ENCODE results near the gene PAWR. TPM values are rescaled to one million over a fixed set of nuclear protein-coding genes. Genes with fewer than 3 reads are reported as not detected.

Gene PAWR
- total RNA-seq, 1 experiment from 2014 or later = 106 TPM

DNA sequence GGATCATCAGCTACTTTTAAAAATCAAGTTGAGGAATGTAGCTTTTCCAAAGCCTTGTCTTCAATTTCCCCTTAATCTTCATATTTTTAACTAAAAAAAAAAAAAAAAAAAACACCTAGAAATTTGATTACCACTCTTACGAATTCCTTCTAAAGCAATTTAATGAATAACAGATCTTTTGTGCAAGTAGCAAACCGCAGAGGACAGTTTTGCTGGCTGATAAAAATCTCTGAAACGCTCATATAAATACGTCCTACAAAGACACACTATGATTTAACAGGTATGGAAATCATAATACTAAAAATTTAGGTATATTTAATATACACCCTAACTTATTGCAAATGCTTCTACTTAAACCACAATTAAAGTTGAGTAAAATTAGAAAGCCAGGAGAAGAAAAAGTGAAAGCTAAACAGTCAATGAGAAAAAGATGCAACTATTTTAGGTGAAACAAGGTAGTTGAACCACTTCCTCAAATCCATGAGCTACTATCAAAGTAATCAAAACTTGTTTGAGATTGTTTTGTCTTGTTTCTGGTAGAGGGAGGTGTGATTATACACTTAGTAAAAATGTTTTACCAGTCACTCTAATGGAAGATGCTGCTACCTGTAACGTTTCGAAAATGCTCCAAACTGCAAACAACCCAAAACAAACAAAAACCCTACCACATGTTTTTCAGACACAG lies 2.2 kb downstream of the PAWR start:
- Histone ChIP-seq H3K9ac (ENCODE audit: low read length) (peak overlapping the region; percentile 80), H4K20me1 (ENCODE audit: insufficient read depth) (peaks cover 10% of the 10 kb centered on the region; the same call in 1 of the 2 replicates), H3K9me3 (ENCODE audit: control insufficient read depth in 1 of 2, insufficient read depth in 1 of 2, low read depth in 1 of 2, low read length in 2 of 2) (no peaks in the 10 kb centered on the region), H2AFZ (ENCODE audit: low read depth, low read length, poor library complexity, severe bottlenecking) (no peak overlapping the region), H3K4me1 (ENCODE audit: control insufficient read depth in 1 of 2, insufficient read depth in 2 of 2, low read length in 2 of 2) (peaks cover 29 to 50% of the 10 kb centered on the region in 2 experiments), H3K36me3 (ENCODE audit: control insufficient read depth in 1 of 2, insufficient read depth in 2 of 2, low read length in 2 of 2) (no peaks in the 10 kb centered on the region), H3K27ac (ENCODE audit: low read depth, low read length) (no peak overlapping the region; the same call in 1 of the 2 replicates), H3K27me3 (ENCODE audit: insufficient read depth, low read length) (no peaks in the 10 kb centered on the region), H3K4me2 (ENCODE audit: low read length) (peak overlapping the region; percentile 95), H3K79me2 (ENCODE audit: insufficient read depth, low read length) (peaks cover 66% of the 10 kb centered on the region), H3K9me2 (ENCODE audit: insufficient read depth) (no peaks in the 10 kb centered on the region), H3K4me3 (replicated peaks in 1 of 2; ENCODE audit: low read depth in 1 of 2, low read length in 2 of 2) (peak overlapping the region; percentile 65 to 78)
- CTCF ChIA-PET = no interaction called here
- POLR2A ChIA-PET = no interaction called here
- intact Hi-C loops (cut with micrococcal nuclease) = no loop called here
- DNase-seq (ENCODE audit: low read depth, low spot score) (no peak), ATAC-seq (no peak)
- RAD21 ChIA-PET (ENCODE audit: low non-redundant PET in 1 of 2, low total read pairs in 2 of 2, uncharacterized antibody in 2 of 2, unreplicated experiment in 2 of 2) = no interaction called here
- BruUV-seq (replicated peaks) = TSS peak; percentile 36
- TF ChIP-seq EZH2phosphoT487 (IDR thresholded peaks at IDR 0.05; ENCODE audit: borderline replicate concordance) (no peak), YY1 (IDR thresholded peaks at IDR 0.05; ENCODE audit: extremely low read depth, insufficient replicate concordance, low read depth, low read length) (no peak), JUND (IDR thresholded peaks at IDR 0.05) (no peak), EZH2 (IDR thresholded peaks at IDR 0.05) (no peak), ZNF274 (IDR thresholded peaks at IDR 0.05; ENCODE audit: low read depth, low read length) (no peak), ELF1 (IDR thresholded peaks at IDR 0.05; ENCODE audit: borderline replicate concordance, low read depth) (no peak), FOSL1 (IDR thresholded peaks at IDR 0.05; ENCODE audit: low read depth) (no peak), SRF (IDR thresholded peaks at IDR 0.05; ENCODE audit: low read depth) (no peak), SIN3A (IDR thresholded peaks at IDR 0.05; ENCODE audit: low read depth) (no peak), SP1 (IDR thresholded peaks at IDR 0.05; ENCODE audit: low read depth) (no peak), RAD21 (IDR thresholded peaks at IDR 0.05; ENCODE audit: low read depth) (no peak), POLR2A (IDR thresholded peaks at IDR 0.05; ENCODE audit: borderline replicate concordance, extremely low read depth, insufficient read depth, insufficient read length) (no peak), EGR1 (IDR thresholded peaks at IDR 0.05; ENCODE audit: low read depth) (no peak), ZFX (IDR thresholded peaks at IDR 0.05) (no peak)
- TF ChIP-seq, protein P1, sequence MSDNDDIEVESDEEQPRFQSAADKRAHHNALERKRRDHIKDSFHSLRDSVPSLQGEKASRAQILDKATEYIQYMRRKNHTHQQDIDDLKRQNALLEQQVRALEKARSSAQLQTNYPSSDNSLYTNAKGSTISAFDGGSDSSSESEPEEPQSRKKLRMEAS (IDR thresholded peaks at IDR 0.05) = no peak
- TF ChIP-seq, protein P2, sequence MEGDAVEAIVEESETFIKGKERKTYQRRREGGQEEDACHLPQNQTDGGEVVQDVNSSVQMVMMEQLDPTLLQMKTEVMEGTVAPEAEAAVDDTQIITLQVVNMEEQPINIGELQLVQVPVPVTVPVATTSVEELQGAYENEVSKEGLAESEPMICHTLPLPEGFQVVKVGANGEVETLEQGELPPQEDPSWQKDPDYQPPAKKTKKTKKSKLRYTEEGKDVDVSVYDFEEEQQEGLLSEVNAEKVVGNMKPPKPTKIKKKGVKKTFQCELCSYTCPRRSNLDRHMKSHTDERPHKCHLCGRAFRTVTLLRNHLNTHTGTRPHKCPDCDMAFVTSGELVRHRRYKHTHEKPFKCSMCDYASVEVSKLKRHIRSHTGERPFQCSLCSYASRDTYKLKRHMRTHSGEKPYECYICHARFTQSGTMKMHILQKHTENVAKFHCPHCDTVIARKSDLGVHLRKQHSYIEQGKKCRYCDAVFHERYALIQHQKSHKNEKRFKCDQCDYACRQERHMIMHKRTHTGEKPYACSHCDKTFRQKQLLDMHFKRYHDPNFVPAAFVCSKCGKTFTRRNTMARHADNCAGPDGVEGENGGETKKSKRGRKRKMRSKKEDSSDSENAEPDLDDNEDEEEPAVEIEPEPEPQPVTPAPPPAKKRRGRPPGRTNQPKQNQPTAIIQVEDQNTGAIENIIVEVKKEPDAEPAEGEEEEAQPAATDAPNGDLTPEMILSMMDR (IDR thresholded peaks at IDR 0.05 in 2 of 3, conservative IDR thresholded peaks at IDR 0.05 in 1 of 3; ENCODE audit: borderline replicate concordance in 1 of 3, insufficient read depth in 1 of 3, low read depth in 2 of 3, low read length in 2 of 3) = no peak
- TF ChIP-seq, protein P3, sequence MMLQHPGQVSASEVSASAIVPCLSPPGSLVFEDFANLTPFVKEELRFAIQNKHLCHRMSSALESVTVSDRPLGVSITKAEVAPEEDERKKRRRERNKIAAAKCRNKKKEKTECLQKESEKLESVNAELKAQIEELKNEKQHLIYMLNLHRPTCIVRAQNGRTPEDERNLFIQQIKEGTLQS (IDR thresholded peaks at IDR 0.05) = no peak
- TF ChIP-seq, protein P4, sequence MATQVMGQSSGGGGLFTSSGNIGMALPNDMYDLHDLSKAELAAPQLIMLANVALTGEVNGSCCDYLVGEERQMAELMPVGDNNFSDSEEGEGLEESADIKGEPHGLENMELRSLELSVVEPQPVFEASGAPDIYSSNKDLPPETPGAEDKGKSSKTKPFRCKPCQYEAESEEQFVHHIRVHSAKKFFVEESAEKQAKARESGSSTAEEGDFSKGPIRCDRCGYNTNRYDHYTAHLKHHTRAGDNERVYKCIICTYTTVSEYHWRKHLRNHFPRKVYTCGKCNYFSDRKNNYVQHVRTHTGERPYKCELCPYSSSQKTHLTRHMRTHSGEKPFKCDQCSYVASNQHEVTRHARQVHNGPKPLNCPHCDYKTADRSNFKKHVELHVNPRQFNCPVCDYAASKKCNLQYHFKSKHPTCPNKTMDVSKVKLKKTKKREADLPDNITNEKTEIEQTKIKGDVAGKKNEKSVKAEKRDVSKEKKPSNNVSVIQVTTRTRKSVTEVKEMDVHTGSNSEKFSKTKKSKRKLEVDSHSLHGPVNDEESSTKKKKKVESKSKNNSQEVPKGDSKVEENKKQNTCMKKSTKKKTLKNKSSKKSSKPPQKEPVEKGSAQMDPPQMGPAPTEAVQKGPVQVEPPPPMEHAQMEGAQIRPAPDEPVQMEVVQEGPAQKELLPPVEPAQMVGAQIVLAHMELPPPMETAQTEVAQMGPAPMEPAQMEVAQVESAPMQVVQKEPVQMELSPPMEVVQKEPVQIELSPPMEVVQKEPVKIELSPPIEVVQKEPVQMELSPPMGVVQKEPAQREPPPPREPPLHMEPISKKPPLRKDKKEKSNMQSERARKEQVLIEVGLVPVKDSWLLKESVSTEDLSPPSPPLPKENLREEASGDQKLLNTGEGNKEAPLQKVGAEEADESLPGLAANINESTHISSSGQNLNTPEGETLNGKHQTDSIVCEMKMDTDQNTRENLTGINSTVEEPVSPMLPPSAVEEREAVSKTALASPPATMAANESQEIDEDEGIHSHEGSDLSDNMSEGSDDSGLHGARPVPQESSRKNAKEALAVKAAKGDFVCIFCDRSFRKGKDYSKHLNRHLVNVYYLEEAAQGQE (IDR thresholded peaks at IDR 0.05; ENCODE audit: low read depth) = no peak
- TF ChIP-seq, protein P5, sequence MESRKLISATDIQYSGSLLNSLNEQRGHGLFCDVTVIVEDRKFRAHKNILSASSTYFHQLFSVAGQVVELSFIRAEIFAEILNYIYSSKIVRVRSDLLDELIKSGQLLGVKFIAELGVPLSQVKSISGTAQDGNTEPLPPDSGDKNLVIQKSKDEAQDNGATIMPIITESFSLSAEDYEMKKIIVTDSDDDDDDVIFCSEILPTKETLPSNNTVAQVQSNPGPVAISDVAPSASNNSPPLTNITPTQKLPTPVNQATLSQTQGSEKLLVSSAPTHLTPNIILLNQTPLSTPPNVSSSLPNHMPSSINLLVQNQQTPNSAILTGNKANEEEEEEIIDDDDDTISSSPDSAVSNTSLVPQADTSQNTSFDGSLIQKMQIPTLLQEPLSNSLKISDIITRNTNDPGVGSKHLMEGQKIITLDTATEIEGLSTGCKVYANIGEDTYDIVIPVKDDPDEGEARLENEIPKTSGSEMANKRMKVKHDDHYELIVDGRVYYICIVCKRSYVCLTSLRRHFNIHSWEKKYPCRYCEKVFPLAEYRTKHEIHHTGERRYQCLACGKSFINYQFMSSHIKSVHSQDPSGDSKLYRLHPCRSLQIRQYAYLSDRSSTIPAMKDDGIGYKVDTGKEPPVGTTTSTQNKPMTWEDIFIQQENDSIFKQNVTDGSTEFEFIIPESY (IDR thresholded peaks at IDR 0.05; ENCODE audit: extremely low read depth, insufficient replicate concordance, low read length) = no peak
